ENCODE data around the gene CFAP161. TPM values are rescaled to one million over a fixed set of nuclear protein-coding genes. Genes with fewer than 3 reads are reported as not detected.
A peak's percentile ranks its signal among the peaks of the same experiment; 100 is the strongest.

Gene CFAP161
- total and polyA plus RNA-seq, 2 experiments from 2014 or later = not detected

GRCh38 chr15:81160312-81161159 lies 26.5 kb downstream of the CFAP161 start:
- no peak for TF ChIP-seq EZH2 (IDR thresholded peaks at IDR 0.05; ENCODE audit: insufficient read depth, poor library complexity, severe bottlenecking)
- no peak for TF ChIP-seq EZH2phosphoT487 (IDR thresholded peaks at IDR 0.05; ENCODE audit: insufficient read depth, low read depth)
- Histone ChIP-seq H3K9me2 (ENCODE audit: insufficient read depth) (no peaks in the 10 kb centered on the region), H3K4me3 (no peak overlapping the region), H3K27me3 (replicated peaks; ENCODE audit: insufficient read depth) (no peaks in the 10 kb centered on the region), H3K27ac (no peak overlapping the region), H3F3A (ENCODE audit: insufficient read depth) (peaks cover 21% of the 10 kb centered on the region), H3K4me2 (ENCODE audit: unreplicated experiment) (peak overlapping the region; percentile 14), H3K4me1 (ENCODE audit: insufficient read depth) (peaks cover 45% of the 10 kb centered on the region), H3K36me3 (ENCODE audit: low read depth) (no peaks in the 10 kb centered on the region), H3K9ac (0 out of 2 replicates have a peak overlapping the region, but pooled peaks have one; percentile 7), H4K20me1 (ENCODE audit: insufficient read depth) (no peaks in the 10 kb centered on the region), H3K9me3 (ENCODE audit: low read depth) (no peaks in the 10 kb centered on the region), H2AFZ (no peak overlapping the region), H3K79me2 (ENCODE audit: insufficient read depth) (no peaks in the 10 kb centered on the region)
- DNase-seq = peak; percentile 86
- in situ Hi-C loops (cut with MboI) = no loop called here
- 14 to 15% methylated on average over 11 of the region's 11 CpGs for WGBS, 2 experiments (ENCODE audit: low coverage in 1 of 2, low lambda C conversion rate in 2 of 2, missing lambda C conversion rate in 2 of 2)

GRCh38 chr15:81161160-81161673 lies 27.1 kb downstream of the CFAP161 start:
- H2AFZ ChIP-seq = no peak overlapping the region
- no peak overlapping the region for H3K27ac ChIP-seq
- H4K20me1 ChIP-seq (ENCODE audit: insufficient read depth) = no peaks in the 10 kb centered on the region
- no peaks in the 10 kb centered on the region for H3K36me3 ChIP-seq (ENCODE audit: low read depth)
- no peak overlapping the region for H3K9ac ChIP-seq
- H3K4me3 ChIP-seq = no peak overlapping the region
- peaks cover 46% of the 10 kb centered on the region for H3K4me1 ChIP-seq (ENCODE audit: insufficient read depth)
- in situ Hi-C loops (cut with MboI) = no loop called here
- peak overlapping the region; percentile 14 for H3K4me2 ChIP-seq (ENCODE audit: unreplicated experiment)
- no peak for TF ChIP-seq EZH2 (IDR thresholded peaks at IDR 0.05; ENCODE audit: insufficient read depth, poor library complexity, severe bottlenecking)
- TF ChIP-seq EZH2phosphoT487 (IDR thresholded peaks at IDR 0.05; ENCODE audit: insufficient read depth, low read depth) = no peak
- H3K79me2 ChIP-seq (ENCODE audit: insufficient read depth) = no peaks in the 10 kb centered on the region
- no peak for DNase-seq
- WGBS, 2 experiments (ENCODE audit: low coverage in 1 of 2, low lambda C conversion rate in 2 of 2, missing lambda C conversion rate in 2 of 2) = 16 to 26% methylated on average over 4 of the region's 4 CpGs
- H3F3A ChIP-seq (ENCODE audit: insufficient read depth) = peaks cover 21% of the 10 kb centered on the region
- H3K27me3 ChIP-seq (replicated peaks; ENCODE audit: insufficient read depth) = no peaks in the 10 kb centered on the region
- H3K9me3 ChIP-seq (ENCODE audit: low read depth) = no peaks in the 10 kb centered on the region
- H3K9me2 ChIP-seq (ENCODE audit: insufficient read depth) = no peaks in the 10 kb centered on the region

- H3K4me2 ChIP-seq (ENCODE audit: unreplicated experiment) = no peak overlapping the region
- no peak overlapping the region for H3K27ac ChIP-seq
- H3K79me2 ChIP-seq (ENCODE audit: insufficient read depth) = no peaks in the 10 kb centered on the region
- H3K27me3 ChIP-seq (replicated peaks; ENCODE audit: insufficient read depth) = no peaks in the 10 kb centered on the region
- H3K4me1 ChIP-seq (ENCODE audit: insufficient read depth) = peaks cover 47% of the 10 kb centered on the region
- no peak for TF ChIP-seq EZH2phosphoT487 (IDR thresholded peaks at IDR 0.05; ENCODE audit: insufficient read depth, low read depth)
- H3K4me3 ChIP-seq = no peak overlapping the region
- peaks cover 21% of the 10 kb centered on the region for H3F3A ChIP-seq (ENCODE audit: insufficient read depth)
- no peak overlapping the region for H2AFZ ChIP-seq
- no peaks in the 10 kb centered on the region for H4K20me1 ChIP-seq (ENCODE audit: insufficient read depth)
- DNase-seq = no peak
- no peaks in the 10 kb centered on the region for H3K9me2 ChIP-seq (ENCODE audit: insufficient read depth)
- no peaks in the 10 kb centered on the region for H3K9me3 ChIP-seq (ENCODE audit: low read depth)
- H3K9ac ChIP-seq = no peak overlapping the region
- H3K36me3 ChIP-seq (ENCODE audit: low read depth) = no peaks in the 10 kb centered on the region
- WGBS, 2 experiments (ENCODE audit: low coverage in 1 of 2, low lambda C conversion rate in 2 of 2, missing lambda C conversion rate in 2 of 2) = 74 to 75% methylated on average over 7 of the region's 7 CpGs
- in situ Hi-C loops (cut with MboI) = no loop called here
Observed at GRCh38 chr15:81161851-81162250, 27.8 kb downstream of the CFAP161 start.

GRCh38 chr15:81163961-81164800 lies 30.1 kb downstream of the CFAP161 start:
- in situ Hi-C loops (cut with MboI) = no loop called here

More at GRCh38 chr15:81163961-81164800, 30.1 kb downstream of the CFAP161 start:
- H3K27ac ChIP-seq = peak overlapping the region; percentile 44
- WGBS, 2 experiments (ENCODE audit: low coverage in 1 of 2, low lambda C conversion rate in 2 of 2, missing lambda C conversion rate in 2 of 2) = 79 to 81% methylated on average over 3 of the region's 3 CpGs
- TF ChIP-seq EZH2phosphoT487 (IDR thresholded peaks at IDR 0.05; ENCODE audit: insufficient read depth, low read depth) = no peak
- no peak for TF ChIP-seq EZH2 (IDR thresholded peaks at IDR 0.05; ENCODE audit: insufficient read depth, poor library complexity, severe bottlenecking)
- no peaks in the 10 kb centered on the region for H3K27me3 ChIP-seq (replicated peaks; ENCODE audit: insufficient read depth)
- no peak overlapping the region for H2AFZ ChIP-seq
- no peaks in the 10 kb centered on the region for H3K79me2 ChIP-seq (ENCODE audit: insufficient read depth)
- peak; percentile 77 for DNase-seq
- no peaks in the 10 kb centered on the region for H4K20me1 ChIP-seq (ENCODE audit: insufficient read depth)
- no peak overlapping the region for H3K4me3 ChIP-seq
- no peaks in the 10 kb centered on the region for H3K36me3 ChIP-seq (ENCODE audit: low read depth)
- peak overlapping the region; percentile 55 for H3K4me2 ChIP-seq (ENCODE audit: unreplicated experiment)
- no peaks in the 10 kb centered on the region for H3K9me3 ChIP-seq (ENCODE audit: low read depth)
- H3F3A ChIP-seq (ENCODE audit: insufficient read depth) = peaks cover 17% of the 10 kb centered on the region; the same call in 1 of the 2 replicates
- no peaks in the 10 kb centered on the region for H3K9me2 ChIP-seq (ENCODE audit: insufficient read depth)
- peaks cover 44% of the 10 kb centered on the region for H3K4me1 ChIP-seq (ENCODE audit: insufficient read depth)
- no peak overlapping the region for H3K9ac ChIP-seq

Measured in GM23248 (cell line).